BE2C (cell line): ENCODE results near the gene FAM24B.

Source experiments
- DNase-seq: peaks from one replicate; pipeline ENCODE4 v3.0.0-alpha.2; 2020
- H3K27me3 ChIP-seq: fragments of 250-450 bp; sonication (Bioruptor Pico); 2 replicates; pipeline ENCODE4 v1.5.1; 2020; ENCODE audit warnings: mild to moderate bottlenecking
- H3K36me3 ChIP-seq: fragments of 250-450 bp; sonication (Bioruptor Pico); 2 replicates; pipeline ENCODE4 v1.5.1; 2020; ENCODE audit warnings: mild to moderate bottlenecking
- H3K4me1 ChIP-seq: fragments of 250-450 bp; sonication (Bioruptor Pico); 2 replicates; pipeline ENCODE4 v1.5.1; 2020
- H3K4me3 ChIP-seq: 2 replicates; pipeline ENCODE4 v1.5.1; 2011; ENCODE audit warnings: low read depth, low read length
- H3K9me3 ChIP-seq: fragments of 250-450 bp; sonication (Bioruptor Pico); 2 replicates; pipeline ENCODE4 v1.5.1; 2020
- CTCF ChIP-seq: IDR thresholded peaks from 2 replicates; pipeline ENCODE4 v1.5.1; 2012; ENCODE audit warnings: mild to moderate bottlenecking, low read depth, low read length

Gene FAM24B

DNA sequence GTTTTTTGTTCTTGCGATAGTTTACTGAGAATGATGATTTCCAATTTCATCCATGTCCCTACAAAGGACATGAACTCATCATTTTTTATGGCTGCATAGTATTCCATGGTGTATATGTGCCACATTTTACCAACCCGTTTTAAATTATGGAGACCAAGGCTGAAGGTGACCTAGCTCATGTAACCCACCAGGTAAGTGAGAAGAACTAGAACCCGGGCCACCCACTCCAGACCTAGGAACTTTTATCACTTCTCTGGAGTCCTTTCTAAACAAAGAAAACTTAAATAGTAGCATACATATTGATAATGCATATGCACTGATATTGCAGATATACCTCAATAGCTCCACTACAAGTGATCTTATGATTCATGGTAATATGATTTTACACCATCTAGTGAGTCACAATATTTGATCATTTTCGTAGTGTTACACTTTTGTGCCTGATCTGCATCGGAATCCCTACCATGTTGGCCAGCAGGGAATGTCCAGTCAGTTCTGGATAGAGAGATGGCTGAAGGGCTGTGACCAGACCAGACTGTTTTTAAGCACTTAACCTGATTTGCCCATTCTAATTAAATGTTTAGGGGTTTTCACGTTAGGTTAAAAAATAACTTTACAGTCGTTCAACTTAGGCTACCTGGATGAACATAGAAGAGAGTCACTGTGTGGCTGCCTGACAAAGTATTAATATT lies 49.0 kb downstream of the FAM24B start:
- DNase-seq = no peak
- no peaks in the 10 kb centered on the region for H3K9me3 ChIP-seq
- H3K36me3 ChIP-seq = 0 out of 2 replicates have a peak, but pooled peaks cover 3% of the 10 kb centered on the region
- no peak overlapping the region for H3K4me3 ChIP-seq
- no peaks in the 10 kb centered on the region for H3K4me1 ChIP-seq
- no peak for TF ChIP-seq CTCF
- peaks cover 20% of the 10 kb centered on the region for H3K27me3 ChIP-seq

GRCh38 chr10:122829454-122829853 lies 49.9 kb downstream of the FAM24B start:
- H3K27me3 ChIP-seq = peaks cover 27% of the 10 kb centered on the region
- H3K4me1 ChIP-seq = no peaks in the 10 kb centered on the region
- TF ChIP-seq CTCF = no peak
- H3K4me3 ChIP-seq = no peak overlapping the region
- H3K36me3 ChIP-seq = no peaks in the 10 kb centered on the region
- no peaks in the 10 kb centered on the region for H3K9me3 ChIP-seq
- DNase-seq = no peak

DNA sequence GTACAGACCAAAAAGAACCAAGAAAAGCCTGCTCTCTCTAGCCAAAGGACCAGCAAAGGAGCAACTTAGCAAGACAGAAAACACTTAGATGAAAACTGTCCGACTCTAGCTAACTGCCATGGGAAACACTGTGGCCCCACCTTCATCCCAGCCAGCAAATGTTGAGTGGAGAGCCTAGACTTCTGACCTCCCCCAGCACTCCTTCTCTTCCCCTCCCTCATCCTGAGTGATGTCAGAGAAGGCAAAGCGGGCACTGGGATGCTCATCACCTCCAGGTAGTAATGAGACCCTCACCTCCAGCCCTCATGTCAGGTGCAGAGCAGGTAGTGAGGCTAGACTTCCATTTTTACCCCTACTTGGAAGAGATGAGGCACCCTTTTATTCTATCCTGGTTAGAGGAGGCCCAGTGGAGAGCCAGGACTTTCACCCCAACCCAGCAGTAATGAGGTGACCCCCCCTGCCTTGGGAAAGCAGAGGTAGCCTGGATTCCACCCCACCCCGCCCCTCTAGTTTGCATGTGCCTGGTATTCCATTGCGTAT lies 50.6 kb downstream of the FAM24B start:
- Histone ChIP-seq H3K9me3 (no peaks in the 10 kb centered on the region), H3K36me3 (no peaks in the 10 kb centered on the region), H3K4me1 (no peaks in the 10 kb centered on the region), H3K4me3 (no peak overlapping the region), H3K27me3 (peaks cover 30% of the 10 kb centered on the region)
- no peak for DNase-seq
- no peak for TF ChIP-seq CTCF

DNA sequence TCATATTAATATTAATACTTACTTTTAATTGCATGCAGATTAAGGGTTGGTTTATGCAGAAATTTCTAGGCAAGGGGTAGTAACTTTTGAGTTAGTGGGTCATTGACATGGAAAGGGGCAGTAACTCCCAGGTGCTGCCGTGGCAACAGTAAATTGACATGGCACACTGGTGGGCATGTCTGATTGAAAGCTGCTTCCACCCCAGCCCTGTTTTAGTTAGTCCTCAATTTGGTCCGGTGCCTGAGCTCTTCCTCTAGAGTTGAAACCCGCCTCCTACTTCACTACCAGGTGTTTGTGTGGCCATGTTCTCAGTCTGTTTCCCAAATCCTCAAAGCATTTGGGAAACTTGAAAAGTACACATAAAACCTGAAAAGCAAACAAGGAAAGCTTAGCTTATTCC lies 52.1 kb downstream of the FAM24B start:
- no peak for DNase-seq
- no peaks in the 10 kb centered on the region for H3K36me3 ChIP-seq
- no peak overlapping the region for H3K4me3 ChIP-seq
- no peak for TF ChIP-seq CTCF
- no peaks in the 10 kb centered on the region for H3K4me1 ChIP-seq
- H3K9me3 ChIP-seq = no peaks in the 10 kb centered on the region
- peaks cover 30% of the 10 kb centered on the region for H3K27me3 ChIP-seq

GRCh38 chr10:122822973-122823690 lies 56.2 kb downstream of the FAM24B start:
- Histone ChIP-seq H3K4me1 (no peaks in the 10 kb centered on the region), H3K36me3 (no peaks in the 10 kb centered on the region), H3K9me3 (no peaks in the 10 kb centered on the region), H3K4me3 (no peak overlapping the region), H3K27me3 (peaks cover 29% of the 10 kb centered on the region)
- no peak for TF ChIP-seq CTCF
- DNase-seq = no peak

DNA sequence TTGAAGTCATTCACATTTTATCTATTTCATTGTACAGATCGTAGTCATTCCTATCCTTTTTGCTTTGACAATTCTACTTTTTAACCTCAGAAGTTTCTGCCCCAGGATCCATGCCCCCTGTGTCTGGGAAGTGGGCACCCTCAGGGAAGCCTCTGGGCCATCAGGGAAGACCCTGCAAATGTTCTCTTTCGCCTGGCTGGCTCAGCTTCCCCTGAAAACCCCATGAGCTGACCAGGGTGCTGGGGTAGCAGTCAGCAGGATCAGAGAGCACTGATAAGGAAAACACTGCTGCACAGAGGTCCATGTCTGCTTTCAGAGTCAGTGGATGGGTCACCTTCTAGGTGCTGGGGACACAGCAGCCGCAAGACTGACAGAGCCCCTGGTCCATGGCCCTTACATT lies 57.6 kb downstream of the FAM24B start:
- H3K4me1 ChIP-seq = no peaks in the 10 kb centered on the region
- peaks cover 21% of the 10 kb centered on the region for H3K27me3 ChIP-seq
- TF ChIP-seq CTCF = no peak
- no peak for DNase-seq
- no peaks in the 10 kb centered on the region for H3K9me3 ChIP-seq
- H3K36me3 ChIP-seq = no peaks in the 10 kb centered on the region
- H3K4me3 ChIP-seq = no peak overlapping the region
